PFSK-1 (cell line): ENCODE data around the gene ZFAND3.

Experiments
- FOXP2 ChIP-seq: optimal IDR thresholded peaks from 2 replicates; pipeline ENCODE3; 2011; ENCODE audit warnings: borderline replicate concordance, control low read depth, inconsistent platforms; ENCODE audit not compliant: insufficient read depth; ENCODE audit errors: extremely low read length, extremely low read depth
- POLR2AphosphoS5 ChIP-seq: IDR thresholded peaks from 2 replicates; pipeline ENCODE4 v1.6.1; 2012; ENCODE audit warnings: low read depth, mild to moderate bottlenecking, control low read depth, low read length, moderate library complexity
- SIN3A ChIP-seq: IDR thresholded peaks from 2 replicates; pipeline ENCODE4 v1.6.1; 2012; ENCODE audit warnings: mild to moderate bottlenecking, low read length, moderate library complexity, borderline replicate concordance; ENCODE audit not compliant: insufficient read depth

DNA sequence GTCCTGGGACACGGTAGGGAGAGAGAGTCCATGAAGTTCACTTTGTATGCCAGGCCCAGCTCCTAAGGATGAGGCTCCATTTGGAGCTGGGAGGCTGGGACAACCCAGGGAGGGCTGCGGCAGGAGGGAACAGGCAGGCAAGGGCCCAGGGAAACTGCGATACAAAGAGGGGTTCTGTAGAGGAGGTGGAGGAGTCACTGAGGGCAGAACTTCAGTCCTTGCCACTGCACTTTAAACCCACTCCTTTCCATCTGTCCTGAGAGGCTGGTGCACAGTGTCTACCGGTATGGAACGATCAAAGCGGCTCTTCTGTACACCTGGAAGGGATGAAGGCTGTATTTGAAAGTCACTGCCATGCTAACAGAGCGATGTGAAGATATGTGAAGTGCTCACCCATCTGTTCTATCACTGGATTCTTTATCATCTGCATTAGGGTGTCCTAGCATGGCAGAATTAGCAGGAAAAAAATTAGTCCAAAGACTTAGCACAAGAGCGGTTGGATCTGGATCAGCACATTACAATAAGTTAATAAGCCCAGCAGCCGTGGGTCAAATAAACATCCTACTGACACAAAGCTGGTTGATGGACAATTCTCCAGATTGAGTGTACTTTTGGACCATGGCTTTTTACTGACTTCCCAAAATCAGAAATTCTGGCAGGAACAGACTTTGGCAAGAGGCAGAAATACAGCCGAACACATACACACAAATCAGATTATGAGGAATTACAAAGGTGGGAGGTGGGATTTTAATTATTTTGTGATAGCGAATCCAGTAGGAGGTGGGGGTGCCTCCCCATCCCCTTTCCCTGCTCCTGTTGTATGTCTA lies 20.9 kb upstream of the ZFAND3 start:
- no peak for TF ChIP-seq POLR2AphosphoS5
- TF ChIP-seq SIN3A = no peak
- no peak for TF ChIP-seq FOXP2
